ENCODE measurements around the gene CBFA2T2.

- TF ChIP-seq CTCF (IDR thresholded peaks at IDR 0.05) (no peak), POLR2A (IDR thresholded peaks at IDR 0.05) (no peak)
Measured at GRCh38 chr20:33604084-33604990, 114.4 kb downstream of the CBFA2T2 start.

All from lower leg skin (tissue), 3 donors.